Progenitor cell of endocrine pancreas (in vitro differentiated cells): ENCODE measurements around the gene ZPR1. TPM values are rescaled to one million over a fixed set of nuclear protein-coding genes. Genes with fewer than 3 reads are reported as not detected.

Experiments
- DNase-seq: peaks from one replicate; pipeline ENCODE4 v3.0.0; 2021; ENCODE audit warnings: low spot score; ENCODE audit not compliant: unreplicated experiment
- H3K27ac Mint-ChIP-seq: 2 replicates; pipeline ENCODE4 v1.8.0; 2021; ENCODE audit warnings: mild to moderate bottlenecking, moderate library complexity, mixed read lengths
- H3K27me3 Mint-ChIP-seq: 2 replicates; pipeline ENCODE4 v1.8.0; 2021; ENCODE audit warnings: mixed read lengths
- H3K36me3 Mint-ChIP-seq: 2 replicates; pipeline ENCODE4 v1.8.0; 2022; ENCODE audit warnings: mixed read lengths; ENCODE audit not compliant: insufficient read depth
- H3K4me1 Mint-ChIP-seq: 2 replicates; pipeline ENCODE4 v1.8.0; 2021; ENCODE audit warnings: low read depth, mixed read lengths
- H3K4me3 Mint-ChIP-seq: 2 replicates; pipeline ENCODE4 v1.8.0; 2021; ENCODE audit warnings: low read depth, mild to moderate bottlenecking, moderate library complexity, mixed read lengths
- H3K9me3 Mint-ChIP-seq: 2 replicates; pipeline ENCODE4 v1.8.0; 2021; ENCODE audit warnings: low read depth, mixed read lengths
- CTCF ChIP-seq: fragments of 200-600 bp; sonication (generic); IDR thresholded peaks from one replicate; pipeline ENCODE4 v1.5.0; 2021; ENCODE audit warnings: antibody characterized with exemption, mild to moderate bottlenecking; ENCODE audit not compliant: unreplicated experiment
- total RNA-seq: library from RNA; stranded (reverse); gene quantifications from 2 replicates; pipeline ENCODE4 v1.2.1, GENCODE V29; 2021

Gene ZPR1
- total RNA-seq, 1 donor from 2014 or later: 48.6 TPM

GRCh38 chr11:116786326-116786725, 1.5 kb downstream of the ZPR1 start:
- Mint-ChIP-seq H3K36me3 (peaks cover 26% of the 10 kb centered on the region), H3K4me1 (peaks cover 14% of the 10 kb centered on the region), H3K9me3 (no peaks in the 10 kb centered on the region), H3K27me3 (peaks cover 9% of the 10 kb centered on the region), H3K4me3 (peak overlapping the region; percentile 98), H3K27ac (no peak overlapping the region)
- no peak for DNase-seq
- TF ChIP-seq CTCF: no peak

GRCh38 chr11:116782728-116783127, 5.1 kb downstream of the ZPR1 start:
- H3K27ac Mint-ChIP-seq: no peak overlapping the region
- DNase-seq: no peak

GRCh38 chr11:116778556-116778955, 9.3 kb downstream of the ZPR1 start:
- no peak for DNase-seq
- Mint-ChIP-seq H3K27ac (peak overlapping the region; percentile 16), H3K9me3 (no peaks in the 10 kb centered on the region), H3K4me1 (peaks cover 8% of the 10 kb centered on the region), H3K27me3 (no peaks in the 10 kb centered on the region), H3K36me3 (peaks cover 40% of the 10 kb centered on the region), H3K4me3 (no peak overlapping the region)
- TF ChIP-seq CTCF: no peak

More at GRCh38 chr11:116782728-116783127, 5.1 kb downstream of the ZPR1 start:
- peaks cover 47% of the 10 kb centered on the region for H3K36me3 Mint-ChIP-seq
- no peaks in the 10 kb centered on the region for H3K9me3 Mint-ChIP-seq
- no peaks in the 10 kb centered on the region for H3K27me3 Mint-ChIP-seq
- no peak overlapping the region for H3K4me3 Mint-ChIP-seq
- H3K4me1 Mint-ChIP-seq: peaks cover 12% of the 10 kb centered on the region
- TF ChIP-seq CTCF: no peak

- Mint-ChIP-seq H3K4me3 (no peak overlapping the region), H3K27me3 (no peaks in the 10 kb centered on the region), H3K9me3 (no peaks in the 10 kb centered on the region), H3K36me3 (peaks cover 31% of the 10 kb centered on the region), H3K4me1 (peaks cover 14% of the 10 kb centered on the region), H3K27ac (peak overlapping the region; percentile 1)
- DNase-seq: no peak
- no peak for TF ChIP-seq CTCF
Observed at GRCh38 chr11:116777056-116777455, 10.8 kb downstream of the ZPR1 start.

- Mint-ChIP-seq H3K27ac (no peak overlapping the region), H3K4me3 (no peak overlapping the region), H3K27me3 (no peaks in the 10 kb centered on the region), H3K4me1 (peaks cover 19% of the 10 kb centered on the region), H3K36me3 (peaks cover 31% of the 10 kb centered on the region), H3K9me3 (no peaks in the 10 kb centered on the region)
- no peak for TF ChIP-seq CTCF
- DNase-seq: no peak
Observed at GRCh38 chr11:116776522-116776984, 11.3 kb downstream of the ZPR1 start.
